Fibroblast of villous mesenchyme (primary cell): ENCODE results near the gene RAB11B. TPM values are rescaled to one million over a fixed set of nuclear protein-coding genes. Genes with fewer than 3 reads are reported as not detected.
"Not testable (repeated sequence)": the region's sequence is repeated elsewhere in the genome, so short reads cannot be mapped to it uniquely, and the experiment has no call there.

Experiments
- DNase-seq: peaks from one replicate; pipeline ENCODE4 v3.0.0-alpha.2; 2010; ENCODE audit warnings: low read depth
- H3K4me3 ChIP-seq: 2 replicates; pipeline ENCODE4 v1.5.1; 2011; ENCODE audit warnings: low read depth, mild to moderate bottlenecking, low read length
- total RNA-seq: library from RNA; depleted of rRNA; stranded (reverse); fragments of >200 nt; gene quantifications from 2 replicates; pipeline ENCODE4 v1.2.3, GENCODE V29; 2012
- TF ChIP-seq, protein P1 (sequence below): IDR thresholded peaks from 2 replicates; pipeline ENCODE4 v1.5.1; 2012; ENCODE audit warnings: low read depth, mild to moderate bottlenecking, low read length; ENCODE audit not compliant: insufficient read depth

RAB11B gene
- total RNA-seq, 1 donor: 27.6 TPM

DNA sequence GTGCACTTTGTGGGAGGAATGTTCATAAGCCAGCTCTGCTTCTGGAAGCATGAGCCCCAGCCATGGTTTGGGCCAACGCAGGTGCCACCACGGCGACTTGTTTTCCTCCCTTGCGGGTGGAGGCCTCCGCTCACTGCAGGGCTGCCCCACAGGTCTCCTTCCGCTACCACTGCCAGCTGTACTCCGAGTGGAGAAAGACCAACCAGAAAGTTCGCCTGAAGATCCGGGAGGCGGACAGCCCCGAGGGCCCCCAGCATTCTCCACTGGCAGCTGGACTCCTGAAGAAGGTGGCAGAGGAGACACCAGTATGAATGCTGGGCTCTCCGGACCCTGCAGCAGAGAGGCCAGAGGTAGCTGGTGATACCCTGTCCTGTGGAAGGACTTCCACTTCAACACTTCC is 48.1 kb downstream of the RAB11B start:
- TF ChIP-seq, protein P1, sequence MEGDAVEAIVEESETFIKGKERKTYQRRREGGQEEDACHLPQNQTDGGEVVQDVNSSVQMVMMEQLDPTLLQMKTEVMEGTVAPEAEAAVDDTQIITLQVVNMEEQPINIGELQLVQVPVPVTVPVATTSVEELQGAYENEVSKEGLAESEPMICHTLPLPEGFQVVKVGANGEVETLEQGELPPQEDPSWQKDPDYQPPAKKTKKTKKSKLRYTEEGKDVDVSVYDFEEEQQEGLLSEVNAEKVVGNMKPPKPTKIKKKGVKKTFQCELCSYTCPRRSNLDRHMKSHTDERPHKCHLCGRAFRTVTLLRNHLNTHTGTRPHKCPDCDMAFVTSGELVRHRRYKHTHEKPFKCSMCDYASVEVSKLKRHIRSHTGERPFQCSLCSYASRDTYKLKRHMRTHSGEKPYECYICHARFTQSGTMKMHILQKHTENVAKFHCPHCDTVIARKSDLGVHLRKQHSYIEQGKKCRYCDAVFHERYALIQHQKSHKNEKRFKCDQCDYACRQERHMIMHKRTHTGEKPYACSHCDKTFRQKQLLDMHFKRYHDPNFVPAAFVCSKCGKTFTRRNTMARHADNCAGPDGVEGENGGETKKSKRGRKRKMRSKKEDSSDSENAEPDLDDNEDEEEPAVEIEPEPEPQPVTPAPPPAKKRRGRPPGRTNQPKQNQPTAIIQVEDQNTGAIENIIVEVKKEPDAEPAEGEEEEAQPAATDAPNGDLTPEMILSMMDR: no peak
- no peak overlapping the region for H3K4me3 ChIP-seq
- no peak for DNase-seq

DNA sequence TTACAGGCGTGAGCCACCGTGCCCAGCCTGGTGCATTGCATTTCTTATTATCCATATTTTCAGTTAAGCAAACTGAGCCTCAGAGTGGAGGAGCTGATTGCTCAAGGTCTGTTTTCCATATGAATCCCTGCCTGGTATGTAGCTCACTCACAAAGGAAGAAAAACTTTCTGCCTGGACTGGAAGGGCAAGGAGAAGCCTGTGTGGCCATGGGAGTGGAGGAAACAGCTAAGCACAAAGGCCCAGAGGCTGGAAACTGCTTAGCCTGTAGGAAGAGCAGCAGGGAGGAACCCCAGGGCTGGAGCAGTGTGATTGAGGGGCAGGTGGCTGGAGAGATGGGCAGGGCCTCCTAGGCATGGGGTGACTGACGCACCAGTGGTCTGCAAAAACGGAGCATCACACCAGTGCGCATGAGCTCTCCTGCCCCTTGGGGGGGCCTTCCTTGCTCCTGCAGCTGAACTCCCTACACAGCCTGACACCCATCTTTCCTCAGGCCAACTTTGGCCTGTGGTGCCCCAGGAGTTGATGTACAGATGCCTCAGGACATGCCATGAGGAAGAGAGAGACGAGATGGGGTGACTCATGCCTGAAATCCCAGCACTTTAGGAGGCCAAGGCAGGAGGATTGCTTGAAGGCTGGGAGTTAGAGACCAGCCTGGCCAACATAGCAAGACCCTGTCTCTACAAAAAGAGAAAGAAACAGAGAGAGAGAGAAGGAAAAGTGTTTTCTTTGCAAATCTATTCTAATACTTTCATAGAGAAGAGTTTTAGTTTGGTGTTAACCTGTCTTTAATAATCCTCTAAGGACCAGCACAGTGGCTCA is 51.8 kb downstream of the RAB11B start:
- DNase-seq: no peak
- TF ChIP-seq, protein P1: no peak
- H3K4me3 ChIP-seq: no peak overlapping the region

DNA sequence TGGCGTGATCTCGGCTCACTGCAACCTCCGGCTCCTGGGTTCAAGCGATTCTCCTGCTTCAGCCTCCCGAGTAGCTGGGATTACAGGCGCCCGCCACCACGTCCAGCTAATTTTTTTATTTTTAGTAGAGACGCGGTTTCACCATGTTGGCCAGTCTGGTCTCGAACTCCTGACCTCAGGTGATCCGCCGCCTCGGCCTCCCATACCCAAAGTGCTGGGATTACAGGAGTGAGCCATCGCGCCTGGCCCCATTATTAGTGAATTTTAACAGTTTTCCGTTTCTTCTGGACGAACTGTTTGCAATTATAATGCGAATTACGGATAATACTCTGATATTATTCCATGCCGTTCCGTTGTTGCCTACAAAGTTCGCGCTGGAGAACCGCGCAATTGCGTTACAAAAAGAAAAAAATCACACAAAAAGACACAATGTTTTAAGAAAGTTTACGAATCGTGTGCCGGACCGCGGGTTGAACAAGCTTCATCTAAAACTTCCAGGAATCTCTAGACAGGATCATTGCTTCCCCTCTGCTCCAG is 54.0 kb downstream of the RAB11B start:
- not testable (repeated sequence) for DNase-seq
- peak overlapping the region; percentile 63 for H3K4me3 ChIP-seq

DNA sequence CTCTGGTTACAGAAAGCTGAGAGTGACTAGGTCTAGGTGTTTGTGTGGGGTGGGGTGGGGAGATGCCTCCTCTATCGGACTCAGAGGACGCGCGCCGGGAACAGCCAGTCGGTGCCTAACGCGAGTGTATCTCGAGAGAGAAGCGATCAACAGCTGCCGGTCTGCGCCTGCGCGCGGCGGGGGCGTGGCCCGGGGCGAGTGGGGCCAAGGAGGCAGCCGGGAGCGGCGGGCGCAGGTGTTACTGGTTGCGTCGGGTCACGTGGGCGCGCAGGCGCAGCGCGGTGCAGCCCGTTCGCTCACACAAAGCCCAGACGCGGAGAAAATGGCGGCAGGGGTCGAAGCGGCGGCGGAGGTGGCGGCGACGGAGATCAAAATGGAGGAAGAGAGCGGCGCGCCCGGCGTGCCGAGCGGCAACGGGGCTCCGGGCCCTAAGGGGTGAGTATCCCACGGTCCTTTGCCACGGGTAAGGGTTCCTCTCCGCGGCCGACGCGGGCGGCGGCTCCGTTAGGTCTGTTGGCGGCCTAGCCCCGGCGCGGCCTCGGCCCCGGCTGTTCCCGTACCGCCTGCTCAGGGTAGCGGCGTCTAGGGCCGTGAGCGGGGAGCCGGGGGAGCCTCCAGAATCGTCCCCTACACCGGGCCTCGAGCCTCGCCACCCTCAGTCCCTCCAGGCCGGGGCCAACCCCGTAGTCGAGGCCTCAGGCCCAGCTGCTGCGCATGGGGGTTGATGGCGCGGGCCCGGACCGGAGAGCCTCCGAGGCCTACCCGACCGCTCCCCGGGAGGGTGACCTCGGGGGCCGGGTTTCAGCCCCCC is 54.7 kb downstream of the RAB11B start, which contains the start of gene HNRNPM:
Gene HNRNPM, plus strand, starts transcription at position 299 of the 811 bp plus-strand sequence. Its CDS starts 24 bp downstream, at position 323.
- peak; percentile 98 for DNase-seq
- TF ChIP-seq, protein P1: no peak
- peak within 1 kb of the TSS; percentile 91 for H3K4me3 ChIP-seq

DNA sequence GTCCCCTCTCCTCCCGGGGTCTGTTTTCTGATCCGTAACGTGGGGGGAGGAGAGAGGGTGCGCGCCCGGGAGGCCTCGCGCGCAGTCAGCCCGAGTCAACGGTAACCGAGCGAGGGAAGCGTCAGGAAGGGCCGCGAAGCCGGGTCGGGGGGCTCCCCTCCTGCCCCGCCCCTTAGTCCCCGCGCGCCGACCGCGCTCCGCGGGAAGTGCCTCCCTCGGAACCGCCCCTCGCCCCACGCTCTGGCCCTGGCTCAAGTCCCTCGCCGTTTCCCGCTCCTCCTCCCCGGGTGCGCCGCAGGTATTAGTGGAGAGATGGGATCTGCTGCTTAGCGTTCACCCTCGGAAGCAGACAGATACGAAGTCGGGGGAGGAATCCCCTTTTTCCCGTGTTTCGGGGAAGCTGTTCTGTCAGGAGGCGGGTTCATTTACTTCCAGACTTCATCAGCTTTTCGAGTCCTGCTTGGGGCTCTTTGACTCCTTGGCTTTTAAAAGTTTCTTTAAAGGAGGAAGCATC is 55.4 kb downstream of the RAB11B start:
- TF ChIP-seq, protein P1: no peak
- DNase-seq: peak; percentile 54
- H3K4me3 ChIP-seq: peak overlapping the region; percentile 91

DNA sequence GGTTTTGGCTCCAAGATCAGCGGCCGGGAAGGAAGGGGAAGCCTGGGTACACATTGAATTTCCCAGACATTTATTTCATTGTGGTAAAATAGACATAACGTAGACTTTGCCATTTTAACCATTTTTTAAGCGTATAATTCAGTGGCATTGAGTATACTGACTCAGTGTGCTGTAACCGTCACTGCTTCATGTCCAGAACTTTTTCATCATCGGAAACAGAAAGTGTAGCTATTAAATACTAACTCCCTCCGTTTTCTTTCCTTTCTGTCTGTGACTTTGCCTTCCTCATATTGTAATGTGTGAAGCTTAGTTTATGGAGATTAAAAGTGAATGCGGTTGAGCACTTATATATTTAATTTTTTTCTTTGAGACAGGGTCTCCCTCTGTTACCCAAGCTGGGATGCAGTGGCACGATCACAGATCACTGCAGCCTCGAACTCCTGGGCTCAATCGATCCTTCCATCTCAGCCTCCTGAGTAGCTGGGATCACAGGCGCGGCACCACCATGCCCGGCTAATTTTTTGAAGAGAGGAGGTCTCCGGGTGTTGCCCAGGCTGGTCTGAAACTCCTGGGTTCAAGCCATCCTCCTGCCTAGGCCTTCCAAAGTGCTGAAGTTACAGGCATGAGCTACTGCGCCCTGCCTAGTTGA is 56.0 kb downstream of the RAB11B start:
- no peak for DNase-seq
- peak overlapping the region; percentile 91 for H3K4me3 ChIP-seq
- TF ChIP-seq, protein P1: no peak
